ENCODE measurements around the gene MUC6.

MUC6 gene

GRCh38 chr11:1077417-1078119, 41.0 kb upstream of the MUC6 start:
- peaks cover 11% of the 10 kb centered on the region for H3K4me1 ChIP-seq (ENCODE audit: control insufficient read depth, insufficient read depth, low read length)
- H3K27me3 ChIP-seq (replicated peaks; ENCODE audit: control insufficient read depth, insufficient read depth, low read length): peaks cover 9% of the 10 kb centered on the region
- no peak overlapping the region for H3K4me3 ChIP-seq (ENCODE audit: low read length)
- H3K9me3 ChIP-seq (ENCODE audit: control insufficient read depth, low read length): no peaks in the 10 kb centered on the region
- DNase-seq (ENCODE audit: low read depth): no peak
- H3K36me3 ChIP-seq (ENCODE audit: control insufficient read depth, insufficient read depth, low read length, severe bottlenecking): no peaks in the 10 kb centered on the region
- H3K9ac ChIP-seq (ENCODE audit: low read length): no peak overlapping the region

GRCh38 chr11:1077033-1077416, 40.5 kb upstream of the MUC6 start:
- Histone ChIP-seq H3K9me3 (ENCODE audit: control insufficient read depth, low read length) (no peaks in the 10 kb centered on the region), H3K9ac (ENCODE audit: low read length) (no peak overlapping the region), H3K27me3 (replicated peaks; ENCODE audit: control insufficient read depth, insufficient read depth, low read length) (peaks cover 9% of the 10 kb centered on the region), H3K36me3 (ENCODE audit: control insufficient read depth, insufficient read depth, low read length, severe bottlenecking) (no peaks in the 10 kb centered on the region), H3K4me3 (ENCODE audit: low read length) (no peak overlapping the region), H3K4me1 (ENCODE audit: control insufficient read depth, insufficient read depth, low read length) (peaks cover 11% of the 10 kb centered on the region)
- DNase-seq (ENCODE audit: low read depth): no peak

GRCh38 chr11:1076061-1076665, 39.6 kb upstream of the MUC6 start:
- H3K4me3 ChIP-seq (ENCODE audit: low read length): no peak overlapping the region
- no peak for DNase-seq (ENCODE audit: low read depth)
- H3K9ac ChIP-seq (ENCODE audit: low read length): no peak overlapping the region
- H3K36me3 ChIP-seq (ENCODE audit: control insufficient read depth, insufficient read depth, low read length, severe bottlenecking): no peaks in the 10 kb centered on the region
- H3K27me3 ChIP-seq (replicated peaks; ENCODE audit: control insufficient read depth, insufficient read depth, low read length): peaks cover 12% of the 10 kb centered on the region
- peaks cover 11% of the 10 kb centered on the region for H3K4me1 ChIP-seq (ENCODE audit: control insufficient read depth, insufficient read depth, low read length)
- H3K9me3 ChIP-seq (ENCODE audit: control insufficient read depth, low read length): no peaks in the 10 kb centered on the region

GRCh38 chr11:1075341-1075911, 38.9 kb upstream of the MUC6 start:
- DNase-seq (ENCODE audit: low read depth): no peak
- H3K27me3 ChIP-seq (replicated peaks; ENCODE audit: control insufficient read depth, insufficient read depth, low read length): peaks cover 12% of the 10 kb centered on the region
- H3K4me1 ChIP-seq (ENCODE audit: control insufficient read depth, insufficient read depth, low read length): peaks cover 11% of the 10 kb centered on the region
- no peaks in the 10 kb centered on the region for H3K36me3 ChIP-seq (ENCODE audit: control insufficient read depth, insufficient read depth, low read length, severe bottlenecking)
- H3K9ac ChIP-seq (ENCODE audit: low read length): no peak overlapping the region
- no peak overlapping the region for H3K4me3 ChIP-seq (ENCODE audit: low read length)
- H3K9me3 ChIP-seq (ENCODE audit: control insufficient read depth, low read length): no peaks in the 10 kb centered on the region

GRCh38 chr11:1074244-1075221, 38.0 kb upstream of the MUC6 start, which contains the start of gene MUC2:
MUC2 (plus strand) TSS chr11:1074874.
- no peak for DNase-seq (ENCODE audit: low read depth)
- no peaks in the 10 kb centered on the region for H3K36me3 ChIP-seq (ENCODE audit: control insufficient read depth, insufficient read depth, low read length, severe bottlenecking)
- no peak within 1 kb of the TSS for H3K4me3 ChIP-seq (ENCODE audit: low read length)
- H3K4me1 ChIP-seq (ENCODE audit: control insufficient read depth, insufficient read depth, low read length): peaks cover 11% of the 10 kb centered on the region
- H3K9me3 ChIP-seq (ENCODE audit: control insufficient read depth, low read length): no peaks in the 10 kb centered on the region
- H3K9ac ChIP-seq (ENCODE audit: low read length): no peak within 1 kb of the TSS
- H3K27me3 ChIP-seq (replicated peaks; ENCODE audit: control insufficient read depth, insufficient read depth, low read length): peaks cover 12% of the 10 kb centered on the region

- no peak for DNase-seq (ENCODE audit: low read depth)
- H3K4me1 ChIP-seq (ENCODE audit: control insufficient read depth, insufficient read depth, low read length): peaks cover 11% of the 10 kb centered on the region
- no peaks in the 10 kb centered on the region for H3K9me3 ChIP-seq (ENCODE audit: control insufficient read depth, low read length)
- H3K36me3 ChIP-seq (ENCODE audit: control insufficient read depth, insufficient read depth, low read length, severe bottlenecking): no peaks in the 10 kb centered on the region
- no peak overlapping the region for H3K4me3 ChIP-seq (ENCODE audit: low read length)
- peaks cover 12% of the 10 kb centered on the region for H3K27me3 ChIP-seq (replicated peaks; ENCODE audit: control insufficient read depth, insufficient read depth, low read length)
- H3K9ac ChIP-seq (ENCODE audit: low read length): no peak overlapping the region
Observed at GRCh38 chr11:1073851-1074243, 37.3 kb upstream of the MUC6 start.

- Histone ChIP-seq H3K4me3 (ENCODE audit: low read length) (no peak overlapping the region), H3K9ac (ENCODE audit: low read length) (no peak overlapping the region), H3K4me1 (ENCODE audit: control insufficient read depth, insufficient read depth, low read length) (peaks cover 11% of the 10 kb centered on the region), H3K36me3 (ENCODE audit: control insufficient read depth, insufficient read depth, low read length, severe bottlenecking) (no peaks in the 10 kb centered on the region), H3K9me3 (ENCODE audit: control insufficient read depth, low read length) (no peaks in the 10 kb centered on the region), H3K27me3 (replicated peaks; ENCODE audit: control insufficient read depth, insufficient read depth, low read length) (peaks cover 12% of the 10 kb centered on the region)
- DNase-seq (ENCODE audit: low read depth): peak; percentile 63
Observed at GRCh38 chr11:1073261-1073724, 36.8 kb upstream of the MUC6 start.

- DNase-seq (ENCODE audit: low read depth): no peak
- H3K9me3 ChIP-seq (ENCODE audit: control insufficient read depth, low read length): no peaks in the 10 kb centered on the region
- H3K36me3 ChIP-seq (ENCODE audit: control insufficient read depth, insufficient read depth, low read length, severe bottlenecking): no peaks in the 10 kb centered on the region
- no peak overlapping the region for H3K9ac ChIP-seq (ENCODE audit: low read length)
- H3K4me1 ChIP-seq (ENCODE audit: control insufficient read depth, insufficient read depth, low read length): peaks cover 11% of the 10 kb centered on the region
- no peak overlapping the region for H3K4me3 ChIP-seq (ENCODE audit: low read length)
- peaks cover 12% of the 10 kb centered on the region for H3K27me3 ChIP-seq (replicated peaks; ENCODE audit: control insufficient read depth, insufficient read depth, low read length)
Observed at GRCh38 chr11:1072821-1073231, 36.3 kb upstream of the MUC6 start.

GRCh38 chr11:1072116-1072820, 35.8 kb upstream of the MUC6 start:
- Histone ChIP-seq H3K9ac (ENCODE audit: low read length) (no peak overlapping the region), H3K4me3 (ENCODE audit: low read length) (no peak overlapping the region), H3K9me3 (ENCODE audit: control insufficient read depth, low read length) (no peaks in the 10 kb centered on the region), H3K27me3 (replicated peaks; ENCODE audit: control insufficient read depth, insufficient read depth, low read length) (peaks cover 12% of the 10 kb centered on the region), H3K4me1 (ENCODE audit: control insufficient read depth, insufficient read depth, low read length) (peaks cover 11% of the 10 kb centered on the region), H3K36me3 (ENCODE audit: control insufficient read depth, insufficient read depth, low read length, severe bottlenecking) (no peaks in the 10 kb centered on the region)
- DNase-seq (ENCODE audit: low read depth): peak; percentile 2

- H3K4me1 ChIP-seq (ENCODE audit: control insufficient read depth, insufficient read depth, low read length): peaks cover 11% of the 10 kb centered on the region
- no peaks in the 10 kb centered on the region for H3K9me3 ChIP-seq (ENCODE audit: control insufficient read depth, low read length)
- H3K36me3 ChIP-seq (ENCODE audit: control insufficient read depth, insufficient read depth, low read length, severe bottlenecking): no peaks in the 10 kb centered on the region
- H3K9ac ChIP-seq (ENCODE audit: low read length): no peak overlapping the region
- DNase-seq (ENCODE audit: low read depth): no peak
- H3K27me3 ChIP-seq (replicated peaks; ENCODE audit: control insufficient read depth, insufficient read depth, low read length): peaks cover 12% of the 10 kb centered on the region
- no peak overlapping the region for H3K4me3 ChIP-seq (ENCODE audit: low read length)
Observed at GRCh38 chr11:1071571-1072115, 35.1 kb upstream of the MUC6 start.

Measured in adipocyte (in vitro differentiated cells).